ENCODE data around the gene SLC35G3.

GRCh38 chr17:35236821-35237220, 42.6 kb upstream of the SLC35G3 start:
- TF ChIP-seq EZH2 (IDR thresholded peaks at IDR 0.05; ENCODE audit: low read depth) = no peak
- no peak for TF ChIP-seq CTCF (conservative IDR thresholded peaks at IDR 0.05)

Data from PC-9 (cell line).